ENCODE measurements around the gene CROCC. TPM values are rescaled to one million over a fixed set of nuclear protein-coding genes. Genes with fewer than 3 reads are reported as not detected.

The CROCC gene
- total RNA-seq, 1 experiment from 2014 or later = 21.7 TPM

GRCh38 chr1:16992675-16993074, 70.9 kb downstream of the CROCC start:
- no peaks in the 10 kb centered on the region for H3K9me3 ChIP-seq (replicated peaks)
- DNase-seq (ENCODE audit: low read depth in 1 of 2, low spot score in 2 of 2) = no peak
- H3K27me3 ChIP-seq (replicated peaks) = no peaks in the 10 kb centered on the region
- H3K4me1 ChIP-seq (replicated peaks) = no peaks in the 10 kb centered on the region
- no peaks in the 10 kb centered on the region for H3K36me3 ChIP-seq
- no peak overlapping the region for H3K4me3 ChIP-seq
- H3K27ac ChIP-seq = no peak overlapping the region

DNA sequence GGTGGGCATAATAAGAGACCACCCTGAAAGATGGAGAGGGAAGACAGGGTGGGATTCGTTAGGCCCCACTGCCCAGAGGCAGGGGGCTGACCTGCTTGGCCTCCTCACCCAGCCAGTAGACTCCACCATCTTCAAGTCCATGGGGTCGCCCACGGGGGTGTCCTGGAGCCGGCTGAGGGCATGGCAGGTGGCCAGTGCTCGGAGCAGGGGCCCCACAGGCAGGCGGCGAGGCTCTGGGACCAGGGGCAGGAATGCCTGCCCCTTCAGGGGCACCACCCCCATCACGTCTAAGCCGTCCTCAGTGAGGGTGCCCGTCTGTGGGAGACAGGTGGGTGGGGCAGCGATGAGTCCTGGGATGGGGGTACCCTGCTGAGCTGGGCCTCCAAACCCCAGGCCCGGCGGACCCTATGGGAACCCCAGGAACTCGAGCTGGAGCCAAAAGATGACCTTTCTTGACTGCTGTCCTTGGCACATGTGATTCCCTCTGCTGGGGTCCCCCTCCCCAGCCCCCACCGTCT, 71.8 kb downstream of the CROCC start:
- DNase-seq (ENCODE audit: low read depth in 1 of 2, low spot score in 2 of 2) = no peak
- no peaks in the 10 kb centered on the region for H3K36me3 ChIP-seq
- no peak overlapping the region for H3K4me3 ChIP-seq
- H3K27me3 ChIP-seq (replicated peaks) = no peaks in the 10 kb centered on the region
- no peak overlapping the region for H3K27ac ChIP-seq
- no peaks in the 10 kb centered on the region for H3K9me3 ChIP-seq (replicated peaks)
- H3K4me1 ChIP-seq (replicated peaks) = no peaks in the 10 kb centered on the region

GRCh38 chr1:16996845-16997244, 75.1 kb downstream of the CROCC start:
- Histone ChIP-seq H3K4me3 (no peak overlapping the region), H3K27me3 (replicated peaks) (no peaks in the 10 kb centered on the region), H3K9me3 (replicated peaks) (no peaks in the 10 kb centered on the region), H3K4me1 (replicated peaks) (no peaks in the 10 kb centered on the region), H3K36me3 (peaks cover 4% of the 10 kb centered on the region), H3K27ac (no peak overlapping the region)
- no peak for DNase-seq (ENCODE audit: low read depth in 1 of 2, low spot score in 2 of 2)

GRCh38 chr1:16998589-16998988, 76.9 kb downstream of the CROCC start:
- DNase-seq (ENCODE audit: low read depth in 1 of 2, low spot score in 2 of 2) = no peak
- Histone ChIP-seq H3K4me1 (replicated peaks) (peaks cover 2% of the 10 kb centered on the region), H3K9me3 (replicated peaks) (no peaks in the 10 kb centered on the region), H3K36me3 (peaks cover 17% of the 10 kb centered on the region), H3K4me3 (no peak overlapping the region), H3K27ac (no peak overlapping the region), H3K27me3 (replicated peaks) (no peaks in the 10 kb centered on the region)

DNA sequence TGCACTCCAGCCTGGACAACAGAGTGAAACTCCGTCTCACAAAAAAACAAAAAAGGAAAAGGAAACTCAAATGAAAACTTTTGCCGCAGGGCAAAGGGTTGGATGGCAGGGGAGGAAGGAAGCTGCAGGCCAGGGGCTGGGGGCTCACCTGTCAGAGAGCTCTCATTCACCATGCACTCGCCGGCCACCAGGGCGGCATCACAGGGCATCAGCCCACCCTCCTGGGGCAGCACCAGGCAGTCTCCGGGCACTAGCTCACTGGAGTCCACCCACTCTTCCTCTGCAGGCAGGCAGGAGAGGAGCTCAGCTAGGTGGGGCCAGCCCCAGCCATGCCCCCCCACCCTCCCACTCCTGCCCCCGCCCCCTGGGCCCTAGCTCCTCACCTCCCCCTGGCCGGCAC, 78.1 kb downstream of the CROCC start:
- no peak for DNase-seq (ENCODE audit: low read depth in 1 of 2, low spot score in 2 of 2)
- Histone ChIP-seq H3K4me1 (replicated peaks) (peaks cover 8% of the 10 kb centered on the region), H3K27ac (no peak overlapping the region), H3K36me3 (peaks cover 25% of the 10 kb centered on the region), H3K4me3 (no peak overlapping the region), H3K27me3 (replicated peaks) (no peaks in the 10 kb centered on the region), H3K9me3 (replicated peaks) (no peaks in the 10 kb centered on the region)

DNA sequence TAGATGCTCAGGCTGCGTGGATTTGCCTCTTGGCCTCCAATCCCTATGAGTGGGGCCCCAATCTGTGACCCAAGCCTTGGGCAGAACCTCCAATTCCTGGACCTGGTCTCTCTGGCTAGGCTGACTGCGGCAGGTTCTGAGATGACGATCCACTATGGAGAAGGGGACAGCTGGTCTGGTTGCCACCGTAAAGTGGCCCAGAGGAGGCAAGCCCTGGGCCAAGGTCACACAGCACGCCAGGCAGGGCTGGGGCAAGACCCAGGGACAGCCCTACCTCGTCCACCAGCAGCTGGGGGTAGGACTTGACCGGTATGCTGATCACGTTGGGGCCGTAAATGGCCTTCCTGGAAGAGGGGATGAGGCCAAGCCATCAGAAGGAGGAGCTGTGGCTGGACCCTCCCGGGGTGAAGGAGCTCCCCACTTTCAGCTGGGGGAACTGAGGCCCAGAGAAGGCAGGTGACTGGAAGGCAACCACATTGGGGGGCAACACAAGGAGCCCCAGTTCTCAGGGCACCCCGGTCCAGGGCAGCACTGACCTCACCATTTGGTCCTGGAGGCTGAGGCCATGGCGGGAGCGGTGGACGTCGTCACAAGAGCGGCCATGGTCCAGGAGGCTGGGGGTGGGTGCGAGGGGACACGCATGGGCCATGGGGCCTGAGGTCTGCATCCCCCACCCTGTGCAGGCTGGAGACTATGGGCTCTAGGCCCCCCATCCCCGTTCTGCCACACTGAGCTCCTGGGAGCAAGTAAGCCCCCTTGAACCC, 80.2 kb downstream of the CROCC start:
- Histone ChIP-seq H3K36me3 (peaks cover 31% of the 10 kb centered on the region), H3K27ac (no peak overlapping the region), H3K4me1 (replicated peaks) (peaks cover 8% of the 10 kb centered on the region), H3K9me3 (replicated peaks) (no peaks in the 10 kb centered on the region), H3K4me3 (no peak overlapping the region), H3K27me3 (replicated peaks) (no peaks in the 10 kb centered on the region)
- no peak for DNase-seq (ENCODE audit: low read depth in 1 of 2, low spot score in 2 of 2)

DNA sequence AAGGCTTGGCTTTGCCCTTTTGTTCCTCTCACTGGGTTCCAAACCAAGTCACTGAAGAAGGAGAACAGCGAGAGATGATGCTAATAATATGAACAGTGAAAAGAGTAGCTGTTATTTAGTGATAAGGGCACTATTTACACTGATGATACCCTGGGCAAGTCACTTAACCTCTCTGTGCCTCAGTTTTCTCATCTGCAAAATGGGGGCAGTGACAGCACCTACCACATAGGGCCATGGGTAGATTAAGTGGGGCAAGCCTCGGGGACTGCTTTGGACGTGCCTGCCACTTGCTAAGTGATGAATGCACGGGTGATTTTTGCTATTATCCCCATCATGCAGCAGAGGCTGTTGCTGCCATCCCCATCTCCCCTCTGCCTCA, 80.8 kb downstream of the CROCC start:
- Histone ChIP-seq H3K27me3 (replicated peaks) (no peaks in the 10 kb centered on the region), H3K4me1 (replicated peaks) (peaks cover 8% of the 10 kb centered on the region), H3K9me3 (replicated peaks) (no peaks in the 10 kb centered on the region), H3K36me3 (peaks cover 31% of the 10 kb centered on the region), H3K4me3 (no peak overlapping the region), H3K27ac (no peak overlapping the region)
- DNase-seq (ENCODE audit: low read depth in 1 of 2, low spot score in 2 of 2) = no peak

- Histone ChIP-seq H3K4me3 (no peak overlapping the region), H3K27me3 (replicated peaks) (no peaks in the 10 kb centered on the region), H3K27ac (no peak overlapping the region), H3K36me3 (peaks cover 31% of the 10 kb centered on the region), H3K4me1 (replicated peaks) (peaks cover 8% of the 10 kb centered on the region), H3K9me3 (replicated peaks) (no peaks in the 10 kb centered on the region)
- DNase-seq (ENCODE audit: low read depth in 1 of 2, low spot score in 2 of 2) = no peak
Observed at GRCh38 chr1:17004466-17005364, 83.0 kb downstream of the CROCC start.

DNA sequence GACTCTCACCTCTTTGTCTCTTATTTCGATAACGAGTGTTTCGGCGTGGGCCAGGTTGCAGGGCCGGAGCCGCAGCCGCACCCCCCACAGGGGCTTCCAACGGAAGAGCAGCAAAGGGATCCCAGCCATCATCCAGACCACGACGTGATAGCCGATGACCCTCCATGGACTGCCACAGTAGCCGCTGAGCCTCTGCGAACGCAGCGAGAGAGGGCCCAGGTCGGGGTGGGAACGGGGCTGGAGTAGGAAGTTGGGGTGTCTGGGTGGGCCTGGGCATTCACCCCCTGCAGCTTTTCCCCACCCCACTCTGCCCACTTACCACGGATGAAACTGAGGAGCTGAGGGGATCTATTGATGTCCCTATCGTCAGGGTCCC, 83.6 kb downstream of the CROCC start:
- Histone ChIP-seq H3K36me3 (peaks cover 31% of the 10 kb centered on the region), H3K4me3 (no peak overlapping the region), H3K27me3 (replicated peaks) (no peaks in the 10 kb centered on the region), H3K9me3 (replicated peaks) (no peaks in the 10 kb centered on the region), H3K4me1 (replicated peaks) (peaks cover 10% of the 10 kb centered on the region), H3K27ac (no peak overlapping the region)
- no peak for DNase-seq (ENCODE audit: low read depth in 1 of 2, low spot score in 2 of 2)

DNA sequence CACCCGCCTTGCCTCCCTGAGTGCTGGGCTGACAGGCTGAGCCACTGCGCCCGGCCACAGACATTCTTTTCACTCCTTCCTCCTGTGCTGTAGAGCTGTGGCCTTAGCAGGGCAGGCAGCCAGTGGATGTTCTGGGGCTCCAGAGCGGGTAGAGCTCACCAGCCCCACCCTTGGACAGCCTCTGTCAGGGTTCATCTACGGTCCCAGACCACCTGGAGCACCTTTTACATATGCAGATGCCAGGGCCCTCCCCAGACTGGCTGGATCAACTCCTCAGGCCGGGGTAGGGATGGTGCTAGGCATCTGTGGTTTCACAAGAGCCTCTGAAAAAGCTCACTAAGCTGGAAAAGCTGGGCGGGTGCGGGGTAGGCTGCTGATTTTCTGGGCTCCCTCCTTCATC, 85.4 kb downstream of the CROCC start:
- no peak for DNase-seq (ENCODE audit: low read depth in 1 of 2, low spot score in 2 of 2)
- Histone ChIP-seq H3K36me3 (peaks cover 27% of the 10 kb centered on the region), H3K4me1 (replicated peaks) (peaks cover 27% of the 10 kb centered on the region), H3K27ac (no peak overlapping the region), H3K9me3 (replicated peaks) (no peaks in the 10 kb centered on the region; the same call in 1 of the 2 replicates), H3K27me3 (replicated peaks) (no peaks in the 10 kb centered on the region), H3K4me3 (no peak overlapping the region)

GRCh38 chr1:17008208-17008855, 86.6 kb downstream of the CROCC start:
- Histone ChIP-seq H3K4me3 (no peak overlapping the region), H3K36me3 (peaks cover 16% of the 10 kb centered on the region), H3K4me1 (replicated peaks) (peaks cover 34% of the 10 kb centered on the region), H3K9me3 (replicated peaks) (no peaks in the 10 kb centered on the region; the same call in 1 of the 2 replicates), H3K27me3 (replicated peaks) (no peaks in the 10 kb centered on the region), H3K27ac (no peak overlapping the region)
- DNase-seq (ENCODE audit: low read depth in 1 of 2, low spot score in 2 of 2) = no peak

GRCh38 chr1:17009706-17010105, 88.0 kb downstream of the CROCC start:
- peaks cover 33% of the 10 kb centered on the region for H3K4me1 ChIP-seq (replicated peaks)
- no peak for DNase-seq (ENCODE audit: low read depth in 1 of 2, low spot score in 2 of 2)

GRCh38 chr1:17011092-17011438, 89.3 kb downstream of the CROCC start:
- Histone ChIP-seq H3K27ac (no peak overlapping the region), H3K4me1 (replicated peaks) (peaks cover 34% of the 10 kb centered on the region), H3K4me3 (peak overlapping the region; percentile 91), H3K36me3 (peaks cover 3% of the 10 kb centered on the region), H3K27me3 (replicated peaks) (no peaks in the 10 kb centered on the region), H3K9me3 (replicated peaks) (no peaks in the 10 kb centered on the region; the same call in 1 of the 2 replicates)
- no peak for DNase-seq (ENCODE audit: low read depth in 1 of 2, low spot score in 2 of 2)

More at GRCh38 chr1:17009706-17010105, 88.0 kb downstream of the CROCC start:
- no peaks in the 10 kb centered on the region for H3K27me3 ChIP-seq (replicated peaks)
- H3K27ac ChIP-seq = no peak overlapping the region
- no peaks in the 10 kb centered on the region; the same call in 1 of the 2 replicates for H3K9me3 ChIP-seq (replicated peaks)
- peaks cover 9% of the 10 kb centered on the region for H3K36me3 ChIP-seq
- no peak overlapping the region for H3K4me3 ChIP-seq
